SH-SY5Y (cell line): Measurements from ENCODE around the gene PRF1.

Source experiments
- GATA2 ChIP-seq: IDR thresholded peaks from 2 replicates; pipeline ENCODE4 v1.6.1; 2011; ENCODE audit warnings: mild to moderate bottlenecking, low read depth, low read length
- GATA3 ChIP-seq: IDR thresholded peaks from 2 replicates; pipeline ENCODE4 v1.6.1; 2011; ENCODE audit warnings: low read depth, mild to moderate bottlenecking, low read length, moderate library complexity

GRCh38 chr10:70599319-70599718 lies 3.2 kb downstream of the PRF1 start:
- TF ChIP-seq GATA2 (no peak), GATA3 (no peak)
